GM12878 (cell line): ENCODE data around the gene MEDAG. TPM values are rescaled to one million over a fixed set of nuclear protein-coding genes. Genes with fewer than 3 reads are reported as not detected.

ENCODE experiments used
- ATAC-seq: fragments of 200-7000 bp; cut with Tn5 transposase; 3 replicates; pipeline ENCODE4 v1.9.1; 2020; ENCODE audit warnings: mild to moderate bottlenecking, moderate library complexity
- BruUV-seq: library from RNA; stranded (reverse); fragments of 400-500 nt; replicated peaks from 2 replicates; lab custom pipeline; 2021; lab: Mats Ljungman, UMichigan
- CTCF ChIA-PET: fragments of 300-600 bp; sonication (Branson Sonifier 250); formaldehyde crosslinking; extraction: SDS; loops from one replicate; lab custom pipeline; 2021; ENCODE audit warnings: inconsistent platforms; lab: Yijun Ruan, JAX
- POLR2A ChIA-PET: fragments of 350-600 bp; formaldehyde crosslinking; extraction: SDS; loops from one replicate; lab custom pipeline; 2021; ENCODE audit warnings: inconsistent platforms; lab: Charles Lee
- RAD21 ChIA-PET: fragments of 300-600 bp; sonication (Branson Sonifier 250); formaldehyde crosslinking; loops from one replicate; lab custom pipeline; 2023; ENCODE audit warnings: antibody characterized with exemption; ENCODE audit not compliant: unreplicated experiment; lab: Charles Lee
- SMC1A ChIA-PET: fragments of 300-600 bp; sonication (Branson Sonifier 250); formaldehyde crosslinking; loops from one replicate; lab custom pipeline; 2023; ENCODE audit not compliant: unreplicated experiment, uncharacterized antibody; lab: Charles Lee
- DNase-seq: peaks from one replicate; pipeline ENCODE4 v3.0.0-alpha.2; 2011; ENCODE audit warnings: low read depth, low spot score
- FAIRE-seq: peaks from 3 replicates; lab custom pipeline; 2011; peaks lifted over from hg19 to GRCh38; lab: Jason Lieb, UNC
- H2AFZ ChIP-seq: 2 replicates; pipeline ENCODE4 v1.6.0; 2011; ENCODE audit warnings: low read depth, low read length, control low read depth; ENCODE audit not compliant: control insufficient read depth
- H3K27ac ChIP-seq: 2 replicates; pipeline ENCODE4 v1.5.1; 2011; ENCODE audit warnings: control low read depth; ENCODE audit not compliant: control insufficient read depth, insufficient read depth
- H3K27me3 ChIP-seq, 2 experiments: replicated peaks in 1 of 2; 2 replicates each; pipeline versions ENCODE4 v1.6.0 to v1.6.1; 2011; ENCODE audit warnings: low read length in 1 of 2; ENCODE audit not compliant: control insufficient read depth in 2 of 2, insufficient read depth in 2 of 2
- H3K36me3 ChIP-seq, 2 experiments: 2 replicates each; pipeline ENCODE4 v1.5.1; 2011; ENCODE audit warnings: low read length in 1 of 2; ENCODE audit not compliant: control insufficient read depth in 2 of 2, insufficient read depth in 2 of 2
- H3K4me1 ChIP-seq: 2 replicates; pipeline ENCODE4 v1.6.1; 2011; ENCODE audit warnings: mild to moderate bottlenecking, low read length, moderate library complexity, mixed read lengths; ENCODE audit not compliant: control insufficient read depth, insufficient read depth
- H3K4me2 ChIP-seq: 2 replicates; pipeline ENCODE4 v1.6.0; 2011; ENCODE audit warnings: control low read depth; ENCODE audit not compliant: control insufficient read depth, insufficient read depth
- H3K4me3 ChIP-seq: fragments of 200-600 bp; sonication (generic); 2 replicates; pipeline ENCODE4 v1.5.1; 2016
- H3K79me2 ChIP-seq: 2 replicates; pipeline ENCODE4 v1.6.0; 2011; ENCODE audit warnings: low read length; ENCODE audit not compliant: control insufficient read depth, insufficient read depth
- H3K9ac ChIP-seq: 2 replicates; pipeline ENCODE4 v1.8.0; 2011; ENCODE audit warnings: low read length, control low read depth, mixed read lengths; ENCODE audit not compliant: control insufficient read depth, insufficient read depth
- H3K9me3 ChIP-seq: replicated peaks from 3 replicates; pipeline ENCODE4 v1.5.1; 2011; ENCODE audit warnings: mild to moderate bottlenecking, low read length; ENCODE audit not compliant: control insufficient read depth, insufficient read depth
- H4K20me1 ChIP-seq: 2 replicates; pipeline ENCODE4 v1.6.0; 2011; ENCODE audit not compliant: control insufficient read depth, insufficient read depth
- BHLHE40 ChIP-seq, 2 experiments: fragments of 450-650 bp in 1 of 2; IDR thresholded peaks; 2 replicates each; pipeline ENCODE4 v1.6.1; 2011 to 2017; ENCODE audit warnings: low read depth in 2 of 2, borderline replicate concordance in 1 of 2, improper control_type of control experiment in 1 of 2, low read length in 1 of 2, mild to moderate bottlenecking in 1 of 2
- DPF2 ChIP-seq: fragments of 450-650 bp; IDR thresholded peaks from 2 replicates; pipeline ENCODE4 v1.6.1; 2017; ENCODE audit warnings: mild to moderate bottlenecking
- FOS ChIP-seq: IDR thresholded peaks from 3 replicates; pipeline ENCODE4 v1.6.1; 2011; ENCODE audit warnings: borderline replicate concordance; ENCODE audit not compliant: insufficient read length; ENCODE audit errors: extremely low read depth
- HCFC1 ChIP-seq: fragments of 150-350 bp; IDR thresholded peaks from 2 replicates; pipeline ENCODE4 v1.6.1; 2014; ENCODE audit warnings: low read length
- PAX8 ChIP-seq: fragments of 450-650 bp; IDR thresholded peaks from 2 replicates; pipeline ENCODE4 v1.6.1; 2017; ENCODE audit warnings: mild to moderate bottlenecking, moderate library complexity
- SMARCA5 ChIP-seq: fragments of 450-650 bp; IDR thresholded peaks from 2 replicates; pipeline ENCODE4 v1.6.1; 2017; ENCODE audit warnings: mild to moderate bottlenecking
- ZNF384 ChIP-seq: IDR thresholded peaks from 2 replicates; pipeline ENCODE4 v1.6.1; 2012; ENCODE audit warnings: low read depth, mild to moderate bottlenecking, low read length, improper control_type of control experiment, borderline replicate concordance
- ZNF622 ChIP-seq: fragments of 450-650 bp; IDR thresholded peaks from 2 replicates; pipeline ENCODE4 v1.6.1; 2017; ENCODE audit warnings: mild to moderate bottlenecking, inconsistent platforms
- WGBS: methylation state at CpG from one replicate; pipeline ENCODE4 v1.1.6; 2016; ENCODE audit warnings: low lambda C conversion rate; ENCODE audit not compliant: insufficient replicate concordance, insufficient coverage; ENCODE audit errors: missing lambda C conversion rate; 5-methylcytosine and 5-hydroxymethylcytosine counted together
- in situ Hi-C: fragments of 300-500 bp; cut with MboI; formaldehyde crosslinking; loops from 9 replicates; pipeline ENCODE4 v1.14.3; 2018; ENCODE audit warnings: mixed read lengths
- intact Hi-C: fragments of 100-400 bp; cut with micrococcal nuclease; formaldehyde crosslinking; loops from one replicate; pipeline ENCODE4 v1.14.2; 2022; ENCODE audit not compliant: unreplicated experiment
- polyA plus RNA-seq, 11 experiments: library from polyadenylated mRNA; depleted of rRNA in 4 of 11; unstranded in 6 of 11; stranded (reverse) in 5 of 11; fragments of >200 nt; fragmentation: Nextera tagmentation in 4 of 11; fragmentation: Illumina TruSeq in 1 of 11; extraction: Ambion mirVana in 4 of 11; extraction: Trizol in 1 of 11; gene quantifications; 1 replicate in 1 of 11; 2 replicates in 10 of 11; pipeline versions ENCODE4 v1.2.1 to v1.2.3, GENCODE V29; 2011 to 2016; ENCODE audit warnings: inconsistent platforms in 2 of 11, missing spikeins in 2 of 11, low read depth in 1 of 11
- total RNA-seq, 4 experiments: library from RNA; depleted of rRNA in 3 of 4; stranded (reverse); fragments of >200 nt in 3 of 4; fragmentation: Illumina TruSeq in 1 of 4; extraction: Trizol in 1 of 4; gene quantifications; 2 replicates each; pipeline versions ENCODE4 v1.2.1 to v1.2.3, GENCODE V29; 2013 to 2021
- TF ChIP-seq, protein P1 (sequence below): fragments of 450-650 bp; IDR thresholded peaks from 2 replicates; pipeline ENCODE4 v1.6.1; 2017; ENCODE audit warnings: mild to moderate bottlenecking, low read depth, inconsistent platforms; ENCODE audit not compliant: poor library complexity, severe bottlenecking
- TF ChIP-seq, protein P2 (sequence below): fragments of 450-650 bp; formaldehyde crosslinking; IDR thresholded peaks from 2 replicates; pipeline ENCODE4 v1.4.0; 2020; ENCODE audit warnings: mild to moderate bottlenecking, moderate library complexity

The MEDAG gene
- total and polyA plus RNA-seq, 10 of the 15 experiments (the other 5 are each of a cell fraction or from before 2014, with no cell fraction given) = 0.03 TPM; not detected in 9

DNA sequence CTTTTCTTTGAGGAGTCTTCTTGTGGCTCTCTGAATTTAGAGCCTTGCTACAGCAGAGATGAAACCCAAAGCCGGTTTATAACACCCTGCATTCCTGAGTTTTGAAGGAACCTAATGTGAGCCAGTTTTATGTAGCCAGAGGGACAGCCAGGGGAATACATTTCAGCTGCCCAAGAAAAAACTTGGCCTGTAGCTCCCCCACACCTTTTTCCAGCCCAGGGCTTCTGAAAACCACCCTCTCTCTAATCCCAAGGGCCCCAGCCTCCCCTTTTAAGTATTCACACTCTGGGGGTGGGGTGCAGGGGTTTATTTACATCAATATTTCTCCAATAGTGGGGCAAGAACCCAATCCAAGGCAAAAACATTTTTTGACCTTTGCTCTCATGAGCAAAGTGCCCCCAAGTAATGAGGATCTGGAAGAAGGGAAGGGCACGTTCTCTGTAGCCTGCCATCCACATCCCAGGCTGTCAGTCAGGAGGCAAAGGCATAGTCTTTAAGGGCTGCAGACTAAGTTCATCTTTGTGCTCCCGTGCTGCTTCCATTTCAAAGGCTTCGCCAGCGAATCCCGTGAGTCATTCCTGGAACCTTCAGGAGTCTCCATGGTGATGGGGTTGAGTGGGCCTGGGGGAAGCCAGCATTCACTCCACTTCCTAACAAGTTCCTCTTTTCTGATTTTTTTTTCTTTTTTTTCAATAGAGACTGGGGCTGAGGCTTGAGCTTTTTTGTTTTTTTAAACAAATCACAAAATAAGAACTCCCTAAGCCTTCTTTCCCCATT lies 33.2 kb upstream of the MEDAG start:
- Histone ChIP-seq H2AFZ (no peak overlapping the region), H3K4me2 (no peak overlapping the region), H3K4me3 (no peak overlapping the region), H4K20me1 (no peaks in the 10 kb centered on the region), H3K9me3 (no peaks in the 10 kb centered on the region), H3K4me1 (no peaks in the 10 kb centered on the region), H3K36me3 (no peaks in the 10 kb centered on the region), H3K79me2 (no peaks in the 10 kb centered on the region), H3K27me3 (no peaks in the 10 kb centered on the region; a peak in 1 of 4 replicates), H3K9ac (no peak overlapping the region), H3K27ac (no peak overlapping the region)
- FAIRE-seq (no peak), DNase-seq (no peak), ATAC-seq (no peak)
- BruUV-seq = no TSS peak
- ChIA-PET CTCF (interaction anchor here (1.9 kb wide), 1 partner anchor 172 kb away, joined by 6 read pairs; no protein-coding TSS in a partner anchor), POLR2A (no interaction called here), SMC1A (interaction anchor here (0.7 kb wide), 1 partner anchor 172 kb away, joined by 4 read pairs; no protein-coding TSS in a partner anchor), RAD21 (interaction anchor here (1.5 kb wide), 1 partner anchor 172 kb away, joined by 3 read pairs; no protein-coding TSS in a partner anchor)
- in situ Hi-C loops (no loop called here), intact Hi-C loops (no loop called here)
- 34% methylated on average over 6 of the region's 6 CpGs for WGBS
- TF ChIP-seq FOS (no peak), BHLHE40 (IDR thresholded peaks at IDR 0.05; ENCODE audit: borderline replicate concordance in 1 of 2, low read depth in 2 of 2, low read length in 1 of 2) (0 out of 4 replicates have a peak, but pooled peaks of 1 of the 2 experiments have one; percentile 7), ZNF384 (0 out of 2 replicates have a peak, but pooled peaks have one; percentile 7), HCFC1 (no peak), PAX8 (no peak)

DNA sequence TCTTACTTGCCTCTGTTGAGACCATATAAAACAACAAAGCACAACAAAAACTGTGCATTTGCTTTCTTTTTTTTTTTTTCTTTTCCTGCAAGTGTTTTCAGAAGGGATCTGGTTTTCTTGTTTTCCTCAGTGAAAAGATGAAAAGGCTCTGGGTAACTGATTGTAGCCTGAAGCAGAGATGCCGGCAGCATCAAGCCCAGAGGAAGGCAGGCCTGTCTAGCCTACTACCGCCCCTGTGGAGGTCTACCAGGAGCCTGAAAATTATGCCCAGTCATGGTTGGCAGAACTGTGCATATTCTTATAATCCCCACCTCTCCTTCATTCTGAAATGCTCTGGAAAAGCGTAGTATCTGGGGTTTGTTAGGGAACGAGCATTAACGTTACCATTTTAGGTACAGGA lies 32.6 kb upstream of the MEDAG start:
- intact Hi-C loops = no loop called here
- TF ChIP-seq DPF2 = no peak
- TF ChIP-seq SMARCA5 = no peak
- TF ChIP-seq, protein P1, sequence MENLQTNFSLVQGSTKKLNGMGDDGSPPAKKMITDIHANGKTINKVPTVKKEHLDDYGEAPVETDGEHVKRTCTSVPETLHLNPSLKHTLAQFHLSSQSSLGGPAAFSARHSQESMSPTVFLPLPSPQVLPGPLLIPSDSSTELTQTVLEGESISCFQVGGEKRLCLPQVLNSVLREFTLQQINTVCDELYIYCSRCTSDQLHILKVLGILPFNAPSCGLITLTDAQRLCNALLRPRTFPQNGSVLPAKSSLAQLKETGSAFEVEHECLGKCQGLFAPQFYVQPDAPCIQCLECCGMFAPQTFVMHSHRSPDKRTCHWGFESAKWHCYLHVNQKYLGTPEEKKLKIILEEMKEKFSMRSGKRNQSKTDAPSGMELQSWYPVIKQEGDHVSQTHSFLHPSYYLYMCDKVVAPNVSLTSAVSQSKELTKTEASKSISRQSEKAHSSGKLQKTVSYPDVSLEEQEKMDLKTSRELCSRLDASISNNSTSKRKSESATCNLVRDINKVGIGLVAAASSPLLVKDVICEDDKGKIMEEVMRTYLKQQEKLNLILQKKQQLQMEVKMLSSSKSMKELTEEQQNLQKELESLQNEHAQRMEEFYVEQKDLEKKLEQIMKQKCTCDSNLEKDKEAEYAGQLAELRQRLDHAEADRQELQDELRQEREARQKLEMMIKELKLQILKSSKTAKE = no peak
- TF ChIP-seq, protein P2, sequence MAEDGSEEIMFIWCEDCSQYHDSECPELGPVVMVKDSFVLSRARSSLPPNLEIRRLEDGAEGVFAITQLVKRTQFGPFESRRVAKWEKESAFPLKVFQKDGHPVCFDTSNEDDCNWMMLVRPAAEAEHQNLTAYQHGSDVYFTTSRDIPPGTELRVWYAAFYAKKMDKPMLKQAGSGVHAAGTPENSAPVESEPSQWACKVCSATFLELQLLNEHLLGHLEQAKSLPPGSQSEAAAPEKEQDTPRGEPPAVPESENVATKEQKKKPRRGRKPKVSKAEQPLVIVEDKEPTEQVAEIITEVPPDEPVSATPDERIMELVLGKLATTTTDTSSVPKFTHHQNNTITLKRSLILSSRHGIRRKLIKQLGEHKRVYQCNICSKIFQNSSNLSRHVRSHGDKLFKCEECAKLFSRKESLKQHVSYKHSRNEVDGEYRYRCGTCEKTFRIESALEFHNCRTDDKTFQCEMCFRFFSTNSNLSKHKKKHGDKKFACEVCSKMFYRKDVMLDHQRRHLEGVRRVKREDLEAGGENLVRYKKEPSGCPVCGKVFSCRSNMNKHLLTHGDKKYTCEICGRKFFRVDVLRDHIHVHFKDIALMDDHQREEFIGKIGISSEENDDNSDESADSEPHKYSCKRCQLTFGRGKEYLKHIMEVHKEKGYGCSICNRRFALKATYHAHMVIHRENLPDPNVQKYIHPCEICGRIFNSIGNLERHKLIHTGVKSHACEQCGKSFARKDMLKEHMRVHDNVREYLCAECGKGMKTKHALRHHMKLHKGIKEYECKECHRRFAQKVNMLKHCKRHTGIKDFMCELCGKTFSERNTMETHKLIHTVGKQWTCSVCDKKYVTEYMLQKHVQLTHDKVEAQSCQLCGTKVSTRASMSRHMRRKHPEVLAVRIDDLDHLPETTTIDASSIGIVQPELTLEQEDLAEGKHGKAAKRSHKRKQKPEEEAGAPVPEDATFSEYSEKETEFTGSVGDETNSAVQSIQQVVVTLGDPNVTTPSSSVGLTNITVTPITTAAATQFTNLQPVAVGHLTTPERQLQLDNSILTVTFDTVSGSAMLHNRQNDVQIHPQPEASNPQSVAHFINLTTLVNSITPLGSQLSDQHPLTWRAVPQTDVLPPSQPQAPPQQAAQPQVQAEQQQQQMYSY (CRISPR knock-in tag) = no peak
- no peak for TF ChIP-seq ZNF622

More for the DNA sequence above, 32.6 kb upstream of the MEDAG start:
- Histone ChIP-seq H3K9me3 (no peaks in the 10 kb centered on the region), H3K36me3 (no peaks in the 10 kb centered on the region), H4K20me1 (no peaks in the 10 kb centered on the region), H3K27ac (no peak overlapping the region), H2AFZ (no peak overlapping the region), H3K4me2 (no peak overlapping the region), H3K79me2 (no peaks in the 10 kb centered on the region), H3K4me1 (no peaks in the 10 kb centered on the region), H3K9ac (no peak overlapping the region), H3K4me3 (no peak overlapping the region), H3K27me3 (no peaks in the 10 kb centered on the region; a peak in 2 of 4 replicates)
- CTCF ChIA-PET = interaction anchor here (0.6 to 1.2 kb wide), 2 partner anchors 8 to 60 kb away, joined by 3 to 7 read pairs; no protein-coding TSS in a partner anchor
- in situ Hi-C loops = no loop called here
- no peak for DNase-seq
- no peak for ATAC-seq
- FAIRE-seq = no peak
- POLR2A ChIA-PET = no interaction called here
- RAD21 ChIA-PET = no interaction called here
- WGBS = 68% methylated on average over 5 of the region's 5 CpGs
- BruUV-seq = no TSS peak
- SMC1A ChIA-PET = interaction anchor here (0.7 to 1.3 kb wide), 2 partner anchors 170 to 171 kb away, joined by 3 to 4 read pairs; no protein-coding TSS in a partner anchor
